Measurements from ENCODE around the gene RUNX2.

GRCh38 chr6:45415315-45415714, 87.2 kb downstream of the RUNX2 start:
- TF ChIP-seq CTCF (conservative IDR thresholded peaks at IDR 0.05; ENCODE audit: low read length) (no peak), EZH2phosphoT487 (IDR thresholded peaks at IDR 0.05; ENCODE audit: borderline replicate concordance, low read depth, low read length) (no peak)

All from OCI-LY7 (cell line).